Measurements from ENCODE around the gene RBMS3.

Gene RBMS3

GRCh38 chr3:29279286-29279685 lies 1.6 kb upstream of the RBMS3 start:
- DNase-seq, result no peak

- no peak for DNase-seq
Observed at GRCh38 chr3:29279806-29280205, 1.1 kb upstream of the RBMS3 start.

GRCh38 chr3:29281094-29281343 lies 148 bp downstream of the RBMS3 start:
- no peak for DNase-seq

DNA sequence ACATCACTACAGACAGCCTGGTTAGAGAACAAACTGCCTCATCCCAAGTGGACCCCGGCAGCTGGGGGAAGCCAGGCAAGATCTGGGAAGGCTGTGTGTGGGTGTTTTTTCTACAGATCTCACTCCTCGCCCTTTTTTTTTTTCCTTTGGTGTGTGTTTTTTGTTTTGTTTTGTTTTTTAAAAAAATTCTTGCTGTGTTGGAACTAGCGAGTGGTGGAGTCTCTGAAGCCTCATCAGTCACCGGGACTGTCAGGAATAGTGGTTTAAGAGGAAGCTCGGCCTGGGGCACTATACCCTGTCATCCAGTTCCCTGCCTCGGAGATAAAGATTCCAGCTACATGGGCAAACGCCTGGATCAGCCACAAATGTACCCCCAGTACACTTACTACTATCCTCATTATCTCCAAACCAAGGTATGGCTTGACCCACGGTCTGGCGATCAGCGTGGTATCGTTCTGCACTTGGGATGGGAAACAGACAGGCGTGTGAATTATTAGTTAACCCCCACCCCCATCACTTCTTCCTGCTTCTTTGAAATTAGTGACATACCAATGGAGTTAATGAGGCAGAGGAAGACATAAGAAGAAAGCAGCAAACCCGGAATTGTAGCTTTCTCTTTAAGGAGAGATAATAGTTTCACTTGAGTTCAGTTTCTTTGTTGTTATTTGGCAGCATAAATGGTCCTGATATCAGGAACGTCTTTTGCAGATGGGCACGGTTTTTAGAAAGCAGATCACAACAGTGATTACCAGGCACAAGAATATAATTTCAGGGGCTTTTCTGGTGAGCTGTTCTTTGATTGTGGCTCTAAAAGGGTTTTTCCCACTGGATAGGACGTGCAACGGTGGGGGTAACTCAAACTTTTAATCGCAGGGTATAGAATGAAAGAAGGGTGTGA lies 722 bp downstream of the RBMS3 start:
- DNase-seq, result no peak

DNA sequence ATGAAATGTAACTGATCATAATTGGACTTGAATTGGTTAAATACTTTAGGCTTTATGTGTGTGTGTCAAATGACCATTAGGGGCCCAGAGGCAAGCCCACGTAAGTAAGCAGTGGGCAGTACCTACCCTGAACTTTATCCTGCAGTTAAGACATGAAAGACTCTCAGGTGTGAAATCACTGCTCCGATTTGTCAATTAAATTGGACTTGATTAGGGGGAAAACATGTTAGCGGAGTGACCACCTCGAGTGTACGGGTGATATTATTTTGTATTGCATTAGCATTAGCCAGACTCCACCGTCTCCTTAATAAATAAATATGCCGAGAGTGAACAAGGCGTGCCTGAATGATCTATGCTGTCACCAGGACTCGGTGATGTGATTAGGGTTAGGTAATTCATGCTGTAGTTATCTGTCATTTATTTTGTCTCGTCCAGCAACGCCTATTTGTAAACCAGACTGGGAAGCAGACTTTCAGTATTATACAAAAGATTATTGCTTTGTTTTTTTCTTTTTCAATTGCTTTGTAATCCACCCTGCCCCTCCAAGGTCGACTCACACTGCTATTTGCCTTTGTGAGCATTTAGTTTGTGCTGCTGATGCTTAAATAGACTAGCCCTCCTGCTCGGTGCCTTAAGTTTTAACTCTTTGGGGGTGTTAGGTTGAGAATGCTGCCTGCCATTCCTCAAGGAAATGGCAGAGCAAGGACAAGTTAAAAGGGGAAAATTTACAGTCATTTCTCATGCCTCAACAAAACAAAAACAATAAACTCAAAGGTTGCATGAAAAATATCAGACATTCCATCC lies 1.8 kb downstream of the RBMS3 start:
- no peak for DNase-seq

GRCh38 chr3:29283231-29284119 lies 2.6 kb downstream of the RBMS3 start:
- DNase-seq, result no peak

GRCh38 chr3:29284497-29284896 lies 3.6 kb downstream of the RBMS3 start:
- DNase-seq, result no peak

DNA sequence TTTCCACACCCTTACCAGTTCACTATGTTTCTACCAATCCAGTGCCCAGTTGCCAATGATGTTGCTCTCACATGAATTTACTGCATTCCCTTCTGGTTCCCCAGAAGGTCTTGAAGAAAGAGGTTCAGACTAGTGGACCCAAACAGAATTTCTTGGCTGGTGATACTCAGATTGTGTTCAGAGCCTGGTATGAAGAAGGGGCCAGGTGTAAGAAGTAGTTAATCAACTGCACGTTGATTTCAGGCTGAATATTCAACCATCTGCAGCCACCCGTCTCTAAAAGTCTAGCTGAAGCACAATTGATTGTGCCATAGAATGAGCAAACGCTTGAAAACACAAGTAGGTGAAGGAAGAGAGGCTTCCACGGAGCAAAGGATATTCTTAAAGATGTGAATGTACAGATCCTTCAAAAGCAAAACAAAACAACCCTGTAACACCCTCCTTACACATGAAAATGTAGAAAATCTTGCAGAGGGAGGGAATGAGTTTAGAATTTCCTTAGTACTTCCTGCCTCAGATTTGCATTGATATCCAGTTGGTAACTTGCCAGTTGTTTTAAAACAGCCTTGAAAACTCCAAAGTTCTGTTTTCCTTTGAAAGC lies 4.7 kb downstream of the RBMS3 start:
- DNase-seq, result no peak

- DNase-seq, result no peak
Observed at GRCh38 chr3:29286478-29287240, 5.8 kb downstream of the RBMS3 start.

DNA sequence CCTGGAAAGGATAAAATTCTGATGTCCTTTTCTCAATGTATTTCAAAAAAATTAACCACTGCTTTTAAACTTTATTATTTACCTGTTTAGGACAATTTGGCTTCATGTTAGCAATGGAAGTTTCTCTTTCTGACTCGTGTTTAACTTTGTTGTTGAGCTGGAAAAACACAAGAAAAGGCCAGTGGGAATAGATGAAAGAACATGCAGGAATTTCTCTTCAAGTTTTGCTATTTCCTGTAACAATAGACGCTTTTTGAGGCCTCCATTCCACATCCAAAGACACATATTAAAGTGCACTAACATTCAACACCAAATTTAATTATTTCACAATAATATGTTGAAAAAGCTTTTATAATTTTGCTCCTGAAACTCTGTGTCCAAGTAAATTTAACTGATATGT lies 9.7 kb downstream of the RBMS3 start:
- no peak for DNase-seq

DNA sequence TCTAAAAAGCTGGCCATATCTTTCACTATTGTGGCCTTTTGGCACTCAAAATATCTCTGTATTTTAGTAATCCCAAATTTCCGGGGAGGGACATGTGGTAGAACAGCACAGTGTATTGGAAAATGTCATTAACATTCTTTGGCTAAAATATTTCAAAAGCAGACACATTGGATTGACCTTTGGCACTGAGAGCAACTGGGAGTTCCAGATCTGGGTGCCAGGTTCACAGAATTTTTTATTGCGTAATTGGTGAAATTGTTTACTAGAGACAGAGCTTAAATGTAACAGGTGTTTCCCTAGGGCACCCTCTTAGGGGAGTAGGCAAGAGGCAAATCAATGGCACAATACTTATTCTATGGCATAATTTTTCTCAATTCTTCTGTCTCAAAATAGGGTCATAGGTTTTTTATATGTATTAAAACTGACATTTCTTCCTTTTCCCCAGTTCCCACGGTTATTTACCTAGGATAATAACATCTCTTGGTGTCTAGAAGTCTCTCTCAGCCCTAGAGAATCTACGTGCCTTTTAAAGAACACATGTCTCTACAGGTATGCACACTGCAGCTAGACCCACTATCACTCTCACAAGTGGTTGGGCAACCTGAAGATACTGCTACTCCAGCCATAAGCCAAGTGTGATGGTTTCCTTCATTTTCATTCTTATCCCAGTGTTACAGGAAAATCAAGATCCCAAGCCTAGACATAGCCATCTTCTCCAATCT lies 10.6 kb downstream of the RBMS3 start:
- DNase-seq, result no peak

DNA sequence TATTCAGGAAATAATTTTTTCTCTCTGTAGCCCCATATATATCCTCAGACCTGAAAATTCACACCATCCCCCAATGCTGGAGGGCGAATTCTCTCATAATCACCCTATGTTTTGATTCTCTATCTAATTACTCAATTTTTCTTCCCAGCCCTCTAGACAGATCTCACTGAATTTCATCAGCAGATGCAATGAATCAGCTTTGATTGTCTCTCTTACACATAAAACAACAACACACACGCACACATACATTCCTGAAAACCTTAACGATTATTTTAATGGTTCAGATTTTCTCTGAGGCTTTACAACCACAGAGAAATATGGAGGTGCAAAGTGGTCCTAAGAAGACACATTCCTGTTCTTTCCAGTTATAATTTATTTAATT lies 11.1 kb downstream of the RBMS3 start:
- DNase-seq, result no peak

GRCh38 chr3:29293421-29293820 lies 12.6 kb downstream of the RBMS3 start:
- no peak for DNase-seq

DNA sequence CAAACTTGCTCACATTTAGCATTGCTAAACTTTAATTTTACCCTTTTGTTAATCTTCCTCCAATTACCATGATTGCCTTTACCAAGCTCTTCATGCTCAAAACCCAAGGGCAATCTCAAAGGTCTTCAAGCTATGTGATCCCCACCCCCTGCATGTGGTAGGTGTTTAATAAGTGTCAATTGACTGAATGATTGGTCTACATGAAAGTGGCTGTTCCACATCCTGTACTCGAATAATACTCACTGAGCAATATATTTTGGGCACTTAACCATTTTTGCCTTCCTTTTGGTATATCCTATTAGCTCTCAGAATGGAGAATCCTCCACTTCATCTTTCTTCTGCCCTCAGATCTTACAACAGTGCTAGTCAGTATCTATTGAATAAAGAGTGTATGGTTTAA lies 17.1 kb downstream of the RBMS3 start:
- no peak for DNase-seq

DNA sequence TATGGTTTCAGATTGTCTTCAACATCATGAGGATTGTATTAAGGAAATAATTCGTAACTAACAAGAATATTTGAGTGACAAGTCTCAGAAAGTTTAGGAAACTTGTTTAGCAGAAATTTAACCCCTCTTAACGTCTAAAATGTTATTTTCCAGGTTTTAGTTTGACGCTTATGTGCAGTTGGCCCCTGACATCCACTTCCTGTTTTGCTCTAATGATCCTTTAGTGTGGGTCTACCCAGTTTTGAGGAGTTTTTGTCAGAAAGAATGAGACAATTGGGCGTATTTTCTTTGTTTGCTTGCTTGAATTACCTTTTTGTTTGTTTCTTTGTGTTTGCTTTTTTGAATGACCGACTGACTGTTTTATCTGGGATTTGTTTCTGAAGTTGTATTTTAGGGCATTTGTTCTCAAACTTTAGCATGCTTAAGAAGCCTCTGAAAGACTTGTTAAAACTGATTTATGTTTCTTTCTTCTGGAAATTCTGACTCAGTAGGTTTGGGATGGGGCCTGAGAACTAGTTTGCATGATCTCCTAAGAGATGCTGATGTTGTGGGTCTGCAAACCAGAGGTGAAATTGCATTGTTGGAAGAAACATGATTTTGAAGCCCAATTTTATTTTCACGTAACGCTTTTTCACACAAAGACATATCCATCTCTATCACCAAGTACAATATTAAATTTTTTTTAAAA lies 20.6 kb downstream of the RBMS3 start:
- no peak for DNase-seq

- no peak for DNase-seq
Observed at GRCh38 chr3:29302619-29303018, 21.7 kb downstream of the RBMS3 start.

GRCh38 chr3:29307295-29307694 lies 26.4 kb downstream of the RBMS3 start:
- no peak for DNase-seq

- no peak for DNase-seq
Observed at GRCh38 chr3:29310865-29311264, 30.0 kb downstream of the RBMS3 start.

GRCh38 chr3:29311795-29312194 lies 30.9 kb downstream of the RBMS3 start:
- DNase-seq, result no peak

- no peak for DNase-seq
Observed at GRCh38 chr3:29312395-29312794, 31.5 kb downstream of the RBMS3 start.

- DNase-seq, result no peak
Observed at GRCh38 chr3:29312960-29313452, 32.1 kb downstream of the RBMS3 start.

Measured in NCI-H446 treated with DMSO at 0.1 percent for 48 hours (cell line).